GM18499 (cell line): ENCODE results near the gene CDH24.
A peak's percentile ranks its signal among the peaks of the same experiment; 100 is the strongest.

Experiments
- ATAC-seq: cut with Tn5 transposase; IDR thresholded peaks from one replicate; pipeline ENCODE4 v1.9.1; 2021; ENCODE audit warnings: moderate number of reproducible peaks; ENCODE audit not compliant: insufficient read depth, unreplicated experiment

Gene CDH24, protein sequence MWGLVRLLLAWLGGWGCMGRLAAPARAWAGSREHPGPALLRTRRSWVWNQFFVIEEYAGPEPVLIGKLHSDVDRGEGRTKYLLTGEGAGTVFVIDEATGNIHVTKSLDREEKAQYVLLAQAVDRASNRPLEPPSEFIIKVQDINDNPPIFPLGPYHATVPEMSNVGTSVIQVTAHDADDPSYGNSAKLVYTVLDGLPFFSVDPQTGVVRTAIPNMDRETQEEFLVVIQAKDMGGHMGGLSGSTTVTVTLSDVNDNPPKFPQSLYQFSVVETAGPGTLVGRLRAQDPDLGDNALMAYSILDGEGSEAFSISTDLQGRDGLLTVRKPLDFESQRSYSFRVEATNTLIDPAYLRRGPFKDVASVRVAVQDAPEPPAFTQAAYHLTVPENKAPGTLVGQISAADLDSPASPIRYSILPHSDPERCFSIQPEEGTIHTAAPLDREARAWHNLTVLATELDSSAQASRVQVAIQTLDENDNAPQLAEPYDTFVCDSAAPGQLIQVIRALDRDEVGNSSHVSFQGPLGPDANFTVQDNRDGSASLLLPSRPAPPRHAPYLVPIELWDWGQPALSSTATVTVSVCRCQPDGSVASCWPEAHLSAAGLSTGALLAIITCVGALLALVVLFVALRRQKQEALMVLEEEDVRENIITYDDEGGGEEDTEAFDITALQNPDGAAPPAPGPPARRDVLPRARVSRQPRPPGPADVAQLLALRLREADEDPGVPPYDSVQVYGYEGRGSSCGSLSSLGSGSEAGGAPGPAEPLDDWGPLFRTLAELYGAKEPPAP

DNA sequence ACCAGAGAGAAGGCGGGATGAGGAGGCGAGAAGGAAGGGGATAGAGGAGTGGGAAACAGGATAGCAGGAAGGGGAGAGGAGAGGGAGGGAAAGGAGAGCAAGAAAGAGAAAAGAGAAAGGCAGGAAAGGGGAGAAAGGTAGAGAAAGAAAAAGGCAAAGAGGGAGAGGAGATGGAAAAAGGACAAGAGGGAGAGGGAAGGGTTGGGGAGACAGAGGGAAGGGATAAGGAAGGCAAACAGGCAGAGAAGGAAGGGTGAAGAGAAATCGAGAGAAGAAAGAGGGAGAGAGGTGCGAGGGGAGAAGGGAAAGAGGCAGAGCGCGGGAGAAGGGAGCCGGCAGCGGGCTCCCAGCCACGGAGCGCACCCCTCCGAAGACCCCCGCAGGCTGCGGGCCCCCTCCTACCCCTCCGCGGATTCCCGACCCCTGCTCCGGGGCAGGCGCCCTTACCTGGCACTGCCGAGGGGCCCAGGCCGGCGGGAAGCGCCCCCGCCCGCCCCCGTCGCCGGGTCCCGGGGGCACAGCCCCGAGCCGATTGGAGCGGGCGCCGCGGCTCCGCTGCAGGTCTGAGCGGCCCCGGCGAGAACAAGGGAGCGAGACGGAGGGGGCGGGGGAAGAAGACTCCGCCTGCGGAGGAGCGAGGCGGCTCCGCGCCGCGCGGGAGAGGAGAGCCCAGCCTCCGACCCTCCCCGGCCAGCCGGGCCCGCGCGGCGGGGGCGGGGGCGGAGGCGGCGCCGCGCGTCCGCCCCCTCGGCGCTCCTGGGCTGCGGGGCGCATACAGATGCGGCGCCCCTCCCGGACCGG, at the start of gene CDH24:
TSS of gene CDH24 (minus strand) at position 565 of the 801 bp plus-strand sequence. CDS start 1,787 bp downstream, outside the sequence.
- no peak for ATAC-seq

DNA sequence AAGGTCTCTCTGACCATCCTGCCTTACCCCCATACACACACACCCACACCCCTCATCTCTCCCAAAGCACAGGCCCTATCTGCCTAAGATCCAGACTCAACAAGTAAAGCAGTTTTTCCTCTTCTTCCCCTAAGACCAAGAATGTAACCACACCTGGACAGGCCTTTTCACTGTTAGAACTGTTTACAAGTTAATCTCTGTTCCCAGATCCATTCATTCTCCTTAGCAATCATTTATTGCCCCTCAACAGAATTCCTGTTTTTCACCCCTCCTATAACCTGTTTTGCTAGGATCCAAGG, 49.4 kb upstream of the CDH24 start:
- no peak for ATAC-seq

DNA sequence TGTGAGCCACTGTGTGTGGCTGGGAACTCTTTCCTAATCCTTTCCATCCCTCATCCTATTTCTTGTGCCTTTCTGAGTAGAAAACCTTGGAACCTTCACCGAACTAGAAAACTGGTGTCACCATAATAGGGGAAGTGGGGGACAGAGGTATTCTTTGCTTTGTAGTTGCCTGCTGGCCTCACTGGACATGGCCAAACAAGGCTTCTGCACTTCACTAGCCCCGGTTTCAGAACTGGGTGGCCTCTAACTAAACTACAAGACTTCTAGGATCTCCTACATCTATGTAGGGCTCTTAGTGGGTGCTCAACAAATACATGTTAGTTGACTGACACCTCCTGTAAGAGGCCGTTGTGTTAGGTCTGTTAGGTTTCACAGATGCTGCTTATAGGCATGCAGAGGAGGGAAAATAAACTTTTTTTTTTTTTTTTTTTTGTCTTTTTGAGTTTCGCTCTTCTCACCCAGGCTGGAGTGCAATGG, 48.1 kb upstream of the CDH24 start:
- ATAC-seq: no peak

DNA sequence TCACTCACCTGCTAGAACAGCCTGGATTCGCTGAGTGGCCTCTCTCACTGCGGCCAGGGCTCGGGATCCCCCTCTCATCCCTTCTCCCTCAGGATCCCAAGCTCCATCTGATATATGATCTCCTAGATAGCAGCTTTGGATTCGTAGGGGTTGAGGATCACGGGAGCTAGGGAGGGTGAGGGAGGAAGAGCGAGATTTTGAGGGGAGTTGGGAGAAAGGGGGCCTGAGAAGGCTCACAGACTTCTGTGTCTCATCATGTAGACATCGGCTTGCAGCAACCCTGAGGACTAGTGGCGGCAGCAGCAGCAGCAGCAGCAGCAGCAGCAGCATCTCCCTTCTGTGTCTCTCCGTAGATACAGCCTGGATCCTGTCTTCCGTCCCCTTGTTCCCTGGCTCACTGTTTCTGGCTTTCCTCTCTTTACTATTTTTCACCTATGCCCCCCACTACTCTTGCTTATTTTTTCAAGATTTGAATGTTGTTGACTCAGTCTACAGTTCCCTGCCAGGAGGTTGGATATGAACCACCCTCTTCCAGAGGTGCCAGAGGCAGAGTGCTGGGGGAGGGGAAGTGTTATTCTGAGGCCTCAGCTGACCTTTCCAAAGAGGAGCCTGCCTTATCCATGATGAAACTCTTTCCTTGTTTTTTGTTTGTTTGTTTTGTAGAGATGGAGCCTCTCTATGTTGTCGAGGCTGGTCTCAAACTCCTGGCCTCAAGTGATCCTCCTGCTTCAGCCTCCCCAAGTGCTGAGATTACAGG, 47.4 kb upstream of the CDH24 start, which contains the start of gene CIROP:
TSS of gene CIROP (minus strand) at position 399 of the 757 bp plus-strand sequence. CDS start at position 330, 69 bp downstream.
- no peak for ATAC-seq

DNA sequence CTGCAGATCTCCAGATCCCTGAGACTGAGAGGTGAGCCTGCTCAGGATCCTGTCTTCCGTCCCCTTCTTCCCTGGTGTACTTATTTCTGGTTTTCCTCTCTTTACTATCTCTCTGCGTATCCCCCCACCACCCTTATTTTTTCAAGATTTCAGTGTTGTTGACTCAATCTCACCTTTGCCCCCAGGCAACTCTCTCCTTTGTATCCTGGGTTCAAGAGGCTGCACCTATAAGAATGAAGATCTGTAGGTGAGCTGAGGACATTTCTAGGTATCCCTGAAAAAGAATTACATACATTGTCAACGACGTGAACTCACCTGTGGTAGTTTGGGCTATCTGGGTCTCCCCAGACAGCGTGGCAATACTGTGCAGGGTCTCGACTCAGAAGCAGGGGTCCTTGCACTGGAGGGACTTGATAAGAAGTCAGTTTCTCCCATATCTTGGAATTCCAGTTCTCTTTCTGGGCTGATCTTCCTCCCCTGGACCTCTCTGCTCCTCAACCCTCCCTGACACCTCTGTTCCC, 46.8 kb upstream of the CDH24 start:
- ATAC-seq: no peak

DNA sequence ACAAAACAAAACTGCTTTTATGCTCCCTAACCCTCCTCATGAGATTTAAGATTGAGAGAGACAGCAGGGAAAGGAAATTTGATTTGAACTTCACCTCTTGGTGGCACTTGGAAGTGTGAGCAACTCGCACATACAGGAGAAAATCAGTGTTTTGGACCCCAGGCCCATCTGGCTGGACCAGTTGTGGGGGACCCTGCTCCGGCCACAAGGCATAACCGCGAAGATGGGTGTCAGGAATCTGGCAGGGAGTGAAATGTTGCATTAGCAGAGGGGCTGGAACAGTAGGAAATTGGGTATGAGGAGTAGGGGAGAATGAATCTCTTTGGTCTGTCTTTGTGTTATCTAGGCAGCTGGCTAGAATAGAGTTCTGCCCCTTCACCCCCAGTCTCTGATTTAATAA, 46.3 kb upstream of the CDH24 start:
- ATAC-seq: no peak

DNA sequence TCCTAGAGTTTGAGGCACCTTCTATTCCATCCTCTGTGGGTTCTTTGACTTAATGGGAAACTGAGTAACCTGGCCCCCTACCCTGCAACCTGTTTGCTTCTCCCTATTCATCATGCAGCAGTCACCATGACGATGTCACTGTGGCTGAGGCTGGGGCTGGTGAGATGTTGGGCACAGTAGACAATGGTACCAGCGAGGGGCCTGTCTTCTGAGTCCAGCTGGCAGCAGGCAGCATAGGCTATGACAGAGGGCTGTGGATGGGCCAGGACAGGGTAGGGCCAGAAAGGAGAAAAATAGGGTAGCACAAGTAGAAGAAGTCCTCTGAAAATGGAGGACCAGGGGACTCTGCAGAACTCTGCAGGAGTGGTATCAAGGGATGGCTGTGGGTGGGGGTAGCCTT, 45.5 kb upstream of the CDH24 start:
- no peak for ATAC-seq

DNA sequence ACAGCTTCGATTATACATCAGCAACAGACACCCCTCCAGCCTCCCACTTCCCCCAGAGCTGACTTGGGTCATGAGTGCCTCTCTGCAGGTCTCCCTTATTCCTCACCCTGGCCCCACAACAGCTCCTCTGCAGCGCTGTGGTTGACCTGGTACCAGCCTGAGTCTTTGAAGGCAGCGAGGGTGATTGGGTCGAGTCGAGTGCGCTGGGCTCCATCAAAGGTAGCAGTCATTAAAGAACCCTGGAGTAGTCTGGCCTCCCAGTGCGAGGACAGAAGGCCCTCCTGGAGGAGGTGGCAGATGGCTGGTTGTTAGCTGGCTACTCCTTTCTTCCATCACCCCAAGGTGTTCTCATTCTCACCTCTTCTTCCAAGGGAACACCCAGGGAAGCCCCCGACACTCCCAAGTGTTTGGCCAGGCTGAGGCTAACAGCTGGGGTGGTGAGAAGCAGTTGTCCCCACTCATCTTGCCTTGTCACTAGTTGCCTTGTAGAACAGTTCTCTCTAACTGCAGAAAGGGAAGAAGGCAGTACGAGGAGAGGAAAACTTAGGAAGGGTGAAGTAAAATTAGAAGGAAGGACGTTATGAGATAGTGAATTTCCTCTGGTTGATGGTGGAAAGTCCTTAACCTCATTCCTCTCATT, 44.8 kb upstream of the CDH24 start:
- ATAC-seq: no peak

DNA sequence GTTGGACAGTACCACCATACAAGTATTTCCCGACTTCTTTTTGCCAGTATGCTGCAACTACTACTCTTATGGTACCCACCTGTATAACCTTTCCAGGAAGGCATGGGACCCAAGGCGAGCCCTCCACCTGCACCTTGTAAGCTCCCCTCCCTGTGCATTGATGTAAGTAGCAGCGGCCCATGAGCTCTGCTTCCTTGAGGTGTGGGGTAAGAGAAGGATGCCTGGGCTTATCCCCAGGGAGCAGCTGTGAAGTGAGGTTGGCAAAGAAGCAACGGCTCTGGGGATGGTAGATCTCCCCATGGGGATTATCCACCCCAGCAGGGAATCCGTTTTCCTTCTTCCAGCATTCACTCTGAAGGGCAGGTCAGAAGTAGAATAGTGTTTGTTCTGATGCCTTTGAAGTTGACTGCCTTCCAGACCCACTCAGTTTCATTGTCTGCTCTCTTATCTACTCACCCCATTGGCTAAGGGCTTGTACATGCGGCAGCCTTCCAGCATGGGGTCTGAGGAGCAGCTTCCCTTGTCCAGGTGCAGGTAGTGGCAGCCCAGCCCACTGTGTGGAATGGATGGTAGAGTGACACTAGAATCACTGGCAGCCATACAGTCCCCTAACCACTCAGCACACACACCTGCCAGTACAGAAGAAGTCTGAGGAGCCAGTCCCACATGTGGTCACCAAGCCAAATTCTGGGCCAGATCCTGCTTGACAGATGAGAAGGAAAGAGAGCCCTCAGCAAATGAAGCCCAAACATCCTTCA, 44.1 kb upstream of the CDH24 start:
- no peak for ATAC-seq

DNA sequence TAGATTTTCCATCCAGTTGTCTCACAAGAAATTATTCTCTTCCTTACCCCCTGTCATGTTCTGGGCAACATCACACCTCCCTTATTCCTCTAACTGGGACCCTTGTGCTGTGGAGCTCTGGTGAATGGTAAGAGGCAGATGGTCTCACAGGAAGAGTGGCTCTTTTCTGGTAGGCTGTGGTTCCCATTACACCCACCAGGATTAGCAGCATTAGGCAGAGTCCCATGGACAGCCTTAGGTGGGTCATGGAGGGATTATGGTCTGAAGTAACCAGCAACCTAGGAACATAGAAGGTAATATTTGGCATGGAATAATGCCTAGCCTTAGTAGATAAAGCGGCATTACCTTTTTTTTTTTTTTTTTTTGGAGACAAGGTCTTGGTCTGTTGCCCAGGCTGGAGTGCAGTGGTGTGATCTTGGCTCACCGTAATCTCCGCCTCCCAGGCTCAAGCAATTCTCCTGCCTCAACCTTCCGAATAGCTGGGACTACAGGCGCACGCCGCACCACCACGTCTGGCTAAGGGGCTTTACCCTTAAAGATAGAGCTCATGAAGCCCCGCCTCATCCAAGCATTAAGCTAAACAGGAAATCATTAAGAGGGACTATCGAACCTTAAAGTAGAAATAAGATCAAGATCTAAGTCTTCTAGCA, 42.0 kb upstream of the CDH24 start:
- ATAC-seq: no peak

DNA sequence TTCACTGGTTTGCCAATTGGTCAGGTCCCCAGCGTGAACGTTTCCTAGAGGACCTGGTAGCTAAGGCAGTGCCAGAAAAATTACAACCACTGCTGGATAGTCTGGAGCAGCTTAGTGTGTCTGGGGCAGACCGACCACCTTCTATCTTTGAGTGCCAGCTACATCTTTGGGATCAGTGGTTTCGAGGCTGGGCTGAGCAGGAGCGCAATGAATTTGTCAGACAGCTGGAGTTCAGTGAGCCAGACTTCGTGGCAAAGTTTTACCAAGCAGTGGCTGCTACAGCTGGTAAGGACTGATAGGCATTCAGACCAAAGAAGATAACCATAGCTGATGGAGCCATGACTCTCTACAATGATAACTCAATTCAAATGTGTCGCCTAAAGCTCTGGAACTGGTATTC, 40.5 kb upstream of the CDH24 start:
- no peak for ATAC-seq

DNA sequence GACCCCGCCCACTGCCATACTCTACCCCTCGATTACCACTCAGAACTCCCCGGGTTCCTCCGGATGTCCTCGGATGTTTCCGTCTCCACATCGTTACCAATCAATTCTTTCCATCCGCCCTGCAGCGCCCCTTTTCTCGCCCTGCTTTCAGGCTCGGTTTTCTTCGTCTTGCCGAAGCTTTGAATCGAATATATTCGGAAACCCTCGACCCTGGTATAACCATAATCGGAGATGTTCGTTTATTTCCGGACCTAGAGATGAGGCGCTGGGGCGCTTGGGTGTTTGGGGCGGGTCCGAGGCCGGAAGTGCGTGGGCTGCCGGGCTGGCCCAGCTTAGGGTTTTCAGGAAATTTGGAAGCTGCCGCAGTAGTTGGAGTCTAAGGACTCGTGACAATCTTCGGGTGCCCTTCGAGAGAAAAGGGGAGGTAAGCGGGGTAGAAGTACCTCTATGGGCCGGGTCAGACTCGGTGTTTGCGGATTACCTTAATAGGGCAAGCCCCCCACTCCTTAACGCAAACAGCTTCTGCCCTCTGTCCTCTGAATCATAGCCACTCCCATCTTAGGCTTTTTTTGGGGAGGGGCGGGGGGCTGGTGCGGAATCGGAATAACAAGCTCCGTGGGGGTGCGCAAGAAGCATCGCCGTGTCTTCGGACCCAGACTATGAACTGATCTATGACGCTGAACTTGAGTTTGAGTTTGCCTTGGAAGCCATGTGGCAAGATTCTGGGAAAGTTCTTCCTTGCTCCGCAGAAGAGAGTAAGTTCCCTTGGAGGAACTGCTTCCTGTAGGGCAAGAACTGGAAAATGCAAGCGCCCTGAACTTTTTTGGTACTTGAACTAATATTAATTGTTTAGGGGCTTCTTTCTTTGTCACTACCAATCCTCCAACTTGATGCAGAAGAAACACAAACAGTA, 38.1 kb upstream of the CDH24 start, which contains the start of gene C14orf119:
TSS of gene C14orf119 (plus strand) at position 310 of the 913 bp plus-strand sequence. CDS start 2,154 bp downstream, outside the sequence.
- ATAC-seq: peak; percentile 89

DNA sequence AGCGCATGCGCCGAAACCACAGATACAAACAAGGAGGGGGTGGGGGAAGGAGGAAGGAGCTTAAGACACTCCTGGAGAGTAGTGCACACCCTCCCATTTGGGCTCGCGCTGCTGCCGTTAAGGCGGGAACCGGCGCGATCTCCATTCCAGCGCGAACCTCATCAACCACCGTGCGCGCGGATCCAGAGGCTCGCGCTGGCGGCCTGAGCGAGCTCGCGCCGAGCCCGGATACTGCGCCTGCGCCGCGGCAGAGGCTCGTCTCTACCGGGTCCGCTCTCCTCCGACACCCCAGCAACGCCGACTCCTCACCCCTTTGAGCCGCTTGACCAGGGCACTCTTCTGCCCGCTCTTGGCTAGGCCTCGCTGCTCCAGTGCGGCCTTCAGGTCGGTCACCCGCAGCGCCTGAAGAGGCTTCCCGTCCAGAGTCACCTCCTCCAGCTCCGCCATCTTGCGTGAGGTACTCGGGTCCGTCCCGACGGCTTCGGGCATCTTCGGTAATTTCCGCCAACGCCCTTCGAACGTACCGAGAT, 37.4 kb upstream of the CDH24 start, which contains the start of gene ACIN1:
TSS of gene ACIN1 (minus strand) at position 471 of the 530 bp plus-strand sequence. CDS start at position 447, 24 bp downstream.
- peak; percentile 10 for ATAC-seq

DNA sequence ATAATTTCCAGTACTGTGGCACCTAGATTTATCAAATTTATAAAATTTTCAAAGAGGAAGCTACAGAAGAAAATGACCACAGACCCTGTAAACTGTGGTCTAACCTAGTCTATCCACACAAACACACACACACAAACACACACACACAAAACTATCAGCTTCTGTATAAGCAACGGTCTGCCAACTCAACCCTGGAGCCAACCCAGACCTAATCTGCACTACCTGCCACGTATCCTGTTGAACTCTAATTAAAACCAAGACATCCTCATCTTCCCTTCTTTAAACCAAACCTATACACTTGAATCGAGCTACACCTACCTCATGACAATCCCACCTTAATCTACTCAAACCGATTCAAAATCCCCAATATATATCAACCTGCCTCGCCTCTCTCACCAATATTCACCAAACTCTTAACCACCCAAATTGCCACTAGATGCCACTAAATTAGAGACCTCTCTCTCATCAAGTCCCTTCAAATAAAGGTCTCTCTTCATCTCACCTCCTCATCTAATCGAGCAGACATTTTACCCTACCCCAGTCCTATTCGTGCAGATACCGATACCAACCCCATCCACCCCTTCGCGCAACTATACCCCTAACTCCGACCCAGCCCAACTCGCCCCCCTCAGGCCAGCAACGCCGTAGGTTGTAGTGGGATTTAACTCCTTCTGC, 36.8 kb upstream of the CDH24 start:
- no peak for ATAC-seq

DNA sequence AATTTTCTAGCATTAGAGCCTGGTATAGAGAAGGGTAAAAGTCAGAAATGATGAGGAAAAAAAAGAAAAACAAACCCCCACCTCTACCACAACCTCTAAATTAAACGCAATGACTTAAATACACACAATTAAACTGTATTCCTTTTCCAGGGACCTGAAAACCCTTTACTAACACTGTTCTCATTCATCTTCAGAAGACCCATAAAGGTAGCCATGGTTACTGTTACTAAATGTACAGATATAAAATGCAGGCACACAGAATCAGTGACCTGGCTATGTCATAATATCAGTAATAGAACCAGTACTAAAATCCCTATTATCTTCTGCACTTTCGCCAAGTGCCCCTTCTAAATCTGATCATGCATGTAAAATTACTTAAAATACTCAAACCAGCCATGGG, 36.2 kb upstream of the CDH24 start:
- ATAC-seq: no peak

DNA sequence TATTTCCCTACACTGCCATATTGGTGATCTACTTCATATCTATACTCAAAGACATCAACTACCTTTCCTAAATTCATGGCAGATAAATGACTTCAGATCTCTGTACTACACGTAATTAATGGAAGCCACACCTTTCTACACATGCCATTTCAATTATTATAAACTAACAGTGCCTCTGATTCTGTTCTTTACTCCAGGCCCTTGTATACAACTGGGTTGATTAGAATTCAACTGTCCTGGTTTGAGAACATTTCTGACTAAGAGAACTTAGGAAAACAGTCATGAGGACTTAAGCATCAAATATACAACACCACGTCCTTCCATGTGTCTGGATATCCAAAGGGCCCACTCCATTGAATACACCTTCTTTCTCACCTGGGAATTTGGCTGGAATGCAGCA, 35.8 kb upstream of the CDH24 start:
- no peak for ATAC-seq
